K562 (cell line): ENCODE results near the gene SNAI1. TPM values are rescaled to one million over a fixed set of nuclear protein-coding genes. Genes with fewer than 3 reads are reported as not detected.

Source experiments
- ATF1 ChIP-seq, 2 experiments: fragments of 450-650 bp in 1 of 2; IDR thresholded peaks; 2 replicates each; pipeline ENCODE4 v1.6.1; 2016; ENCODE audit warnings: missing compliant biosample characterization in 1 of 2, missing genetic modification characterization in 1 of 2
- CREM ChIP-seq: IDR thresholded peaks from 2 replicates; pipeline ENCODE4 v1.6.1; 2014; ENCODE audit warnings: antibody characterized with exemption, low read depth
- KAT7 ChIP-seq: sonication (generic); formaldehyde crosslinking; IDR thresholded peaks from 2 replicates; pipeline ENCODE4 v1.8.0; 2022; ENCODE audit warnings: missing genetic modification reagents, mild to moderate bottlenecking, borderline replicate concordance
- KDM1A ChIP-seq, 2 experiments: fragments of 450-650 bp; IDR thresholded peaks; 2 replicates each; pipeline ENCODE4 v1.6.1; 2016; ENCODE audit warnings: mild to moderate bottlenecking in 2 of 2
- PKNOX1 ChIP-seq: fragments of 450-650 bp; IDR thresholded peaks from 2 replicates; pipeline ENCODE4 v1.6.1; 2016
- POLR2H ChIP-seq: IDR thresholded peaks from 2 replicates; pipeline ENCODE4 v1.6.1; 2016; ENCODE audit warnings: missing genetic modification characterization, low read depth, mild to moderate bottlenecking, control low read depth, missing compliant biosample characterization, moderate library complexity
- RB1 ChIP-seq: fragments of 450-650 bp; IDR thresholded peaks from 2 replicates; pipeline ENCODE4 v1.6.1; 2017; ENCODE audit warnings: low read depth, mild to moderate bottlenecking
- ZNF184 ChIP-seq: sonication (generic); formaldehyde crosslinking; IDR thresholded peaks from 2 replicates; pipeline ENCODE4 v1.5.0; 2020; ENCODE audit warnings: missing genetic modification reagents
- ZNF740 ChIP-seq, 3 experiments: fragments of 200-800 bp in 1 of 3; sonication (Bioruptor generic) in 1 of 3; sonication (generic) in 1 of 3; formaldehyde crosslinking in 1 of 3; IDR thresholded peaks; 2 replicates each; pipeline versions ENCODE4 v1.6.1 to v1.8.0; 2016 to 2022; ENCODE audit warnings: mild to moderate bottlenecking in 2 of 3, missing compliant biosample characterization in 2 of 3, missing genetic modification characterization in 2 of 3, missing genetic modification reagents in 1 of 3
- polyA plus RNA-seq, 8 experiments: library from polyadenylated mRNA; depleted of rRNA in 4 of 8; stranded (reverse) in 5 of 8; unstranded in 3 of 8; fragments of >200 nt; fragmentation: Nextera tagmentation in 2 of 8; fragmentation: Illumina TruSeq in 1 of 8; extraction: Ambion mirVana in 2 of 8; extraction: Trizol in 1 of 8; gene quantifications; 2 replicates each; pipeline versions ENCODE4 v1.2.1 to v1.2.3, GENCODE V29; 2011 to 2014; ENCODE audit warnings: inconsistent platforms in 1 of 8, missing spikeins in 1 of 8
- total RNA-seq, 7 experiments: library from RNA; depleted of rRNA in 6 of 7; stranded (reverse); fragments of >200 nt in 6 of 7; fragmentation: Illumina TruSeq in 2 of 7; extraction: Trizol in 2 of 7; gene quantifications; 2 replicates each; pipeline versions ENCODE4 v1.2.1 to v1.2.3, GENCODE V29; 2011 to 2021; ENCODE audit warnings: low replicate concordance in 1 of 7
- TF ChIP-seq, protein P1 (sequence below), 2 experiments: fragments of 450-650 bp; IDR thresholded peaks; 2 replicates each; pipeline ENCODE4 v1.6.1; 2016; ENCODE audit warnings: mild to moderate bottlenecking in 2 of 2, borderline replicate concordance in 1 of 2, low read depth in 1 of 2, moderate library complexity in 1 of 2

The SNAI1 gene
- total and polyA plus RNA-seq, 9 of the 15 experiments (the other 6 are each of a cell fraction or from before 2014, with no cell fraction given): 0.32 to 11.6 (median 2.0) TPM

- TF ChIP-seq, protein P1, sequence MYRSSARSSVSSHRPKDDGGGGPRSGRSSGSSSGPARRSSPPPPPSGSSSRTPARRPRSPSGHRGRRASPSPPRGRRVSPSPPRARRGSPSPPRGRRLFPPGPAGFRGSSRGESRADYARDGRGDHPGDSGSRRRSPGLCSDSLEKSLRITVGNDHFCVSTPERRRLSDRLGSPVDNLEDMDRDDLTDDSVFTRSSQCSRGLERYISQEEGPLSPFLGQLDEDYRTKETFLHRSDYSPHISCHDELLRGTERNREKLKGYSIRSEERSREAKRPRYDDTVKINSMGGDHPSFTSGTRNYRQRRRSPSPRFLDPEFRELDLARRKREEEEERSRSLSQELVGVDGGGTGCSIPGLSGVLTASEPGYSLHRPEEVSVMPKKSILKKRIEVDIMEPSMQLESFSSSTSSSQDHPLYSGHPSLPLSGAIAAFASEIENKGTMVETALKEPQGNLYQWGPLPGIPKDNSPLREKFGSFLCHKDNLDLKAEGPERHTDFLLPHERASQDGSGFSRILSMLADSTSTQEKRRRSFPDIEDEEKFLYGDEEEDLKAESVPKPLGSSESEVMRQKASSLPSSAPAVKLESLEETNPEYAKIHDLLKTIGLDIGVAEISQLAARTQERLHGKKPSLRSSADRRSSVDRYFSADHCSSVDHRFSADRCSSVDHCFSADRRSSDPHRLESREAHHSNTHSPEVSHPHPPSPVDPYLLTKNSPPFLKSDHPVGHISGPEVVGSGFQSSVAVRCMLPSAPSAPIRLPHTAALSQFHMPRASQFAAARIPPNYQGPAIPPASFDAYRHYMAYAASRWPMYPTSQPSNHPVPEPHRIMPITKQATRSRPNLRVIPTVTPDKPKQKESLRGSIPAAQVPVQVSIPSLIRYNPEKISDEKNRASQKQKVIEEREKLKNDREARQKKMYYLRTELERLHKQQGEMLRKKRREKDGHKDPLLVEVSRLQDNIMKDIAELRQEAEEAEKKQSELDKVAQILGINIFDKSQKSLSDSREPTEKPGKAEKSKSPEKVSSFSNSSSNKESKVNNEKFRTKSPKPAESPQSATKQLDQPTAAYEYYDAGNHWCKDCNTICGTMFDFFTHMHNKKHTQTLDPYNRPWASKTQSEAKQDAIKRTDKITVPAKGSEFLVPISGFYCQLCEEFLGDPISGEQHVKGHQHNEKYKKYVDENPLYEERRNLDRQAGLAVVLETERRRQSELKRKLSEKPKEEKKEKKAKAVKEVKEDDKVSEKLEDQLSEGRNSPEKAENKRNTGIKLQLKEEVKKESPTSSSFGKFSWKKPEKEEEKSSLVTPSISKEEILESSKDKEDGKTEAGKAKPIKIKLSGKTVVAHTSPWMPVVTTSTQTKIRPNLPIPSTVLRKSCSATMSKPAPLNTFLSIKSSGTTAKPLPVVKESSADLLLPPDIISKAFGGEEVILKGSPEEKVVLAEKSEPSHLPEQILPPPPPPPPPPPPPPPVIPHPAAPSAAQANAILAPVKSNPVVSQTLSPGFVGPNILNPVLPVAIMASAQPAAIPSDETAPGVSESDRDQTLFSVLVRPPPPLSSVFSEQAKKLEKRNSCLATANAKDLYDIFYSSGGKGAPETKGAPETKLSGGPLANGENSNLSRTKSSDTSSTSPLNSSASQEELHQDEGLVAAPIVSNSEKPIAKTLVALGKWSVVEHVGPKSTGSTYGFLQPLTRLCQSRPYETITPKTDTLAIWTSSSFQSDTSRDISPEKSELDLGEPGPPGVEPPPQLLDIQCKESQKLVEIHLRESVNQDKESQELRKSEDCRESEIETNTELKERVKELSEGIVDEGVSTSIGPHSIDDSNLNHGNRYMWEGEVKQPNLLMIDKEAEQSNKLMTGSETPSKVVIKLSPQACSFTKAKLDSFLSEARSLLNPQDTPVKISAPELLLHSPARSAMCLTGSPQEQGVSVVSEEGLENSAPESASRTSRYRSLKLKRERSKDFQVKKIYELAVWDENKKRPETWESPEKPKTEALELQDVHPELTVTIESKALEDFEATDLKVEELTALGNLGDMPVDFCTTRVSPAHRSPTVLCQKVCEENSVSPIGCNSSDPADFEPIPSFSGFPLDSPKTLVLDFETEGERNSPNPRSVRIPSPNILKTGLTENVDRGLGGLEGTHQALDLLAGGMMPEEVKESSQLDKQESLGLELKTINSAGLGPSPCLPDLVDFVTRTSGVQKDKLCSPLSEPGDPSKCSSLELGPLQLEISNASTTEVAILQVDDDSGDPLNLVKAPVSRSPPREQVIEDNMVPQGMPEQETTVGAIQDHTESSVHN (IDR thresholded peaks at IDR 0.05; ENCODE audit: borderline replicate concordance in 1 of 2, low read depth in 1 of 2): no peak
- no peak for TF ChIP-seq KDM1A (IDR thresholded peaks at IDR 0.05)
- no peak for TF ChIP-seq RB1
- TF ChIP-seq ATF1 (CRISPR knock-in tag; IDR thresholded peaks at IDR 0.05): no peak
- TF ChIP-seq ATF1 (tag; IDR thresholded peaks at IDR 0.05): peak; percentile 31; the same call in 1 of the 2 replicates
- peak; percentile 3; the same call in 1 of the 2 replicates for TF ChIP-seq CREM
- TF ChIP-seq ZNF740 (CRISPR knock-in tag; IDR thresholded peaks at IDR 0.05): 0 out of 2 replicates have a peak, but pooled peaks have one; percentile 14
- TF ChIP-seq ZNF740 (tag; IDR thresholded peaks at IDR 0.05): 0 out of 4 replicates have a peak, but pooled peaks of 1 of the 2 experiments have one; percentile 27
- no peak for TF ChIP-seq POLR2H
- TF ChIP-seq PKNOX1: no peak
- no peak for TF ChIP-seq ZNF184 (CRISPR knock-in tag)
- TF ChIP-seq KAT7 (CRISPR knock-in tag): no peak
Observed at GRCh38 chr20:49989234-49990065, 6.7 kb downstream of the SNAI1 start (continued).
